Large intestine (tissue), 3 donors: ENCODE results near the gene CS. TPM values are rescaled to one million over a fixed set of nuclear protein-coding genes. Genes with fewer than 3 reads are reported as not detected.

Experiments
- DNase-seq, 2 donors: peaks; one replicate each; pipeline versions ENCODE4 v3.0.0 to v3.0.0-alpha.2; 2013
- H3K27ac ChIP-seq: one replicate; pipeline ENCODE4 v1.5.1; 2013; ENCODE audit warnings: low read length
- H3K27me3 ChIP-seq: 2 replicates; pipeline ENCODE4 v1.6.1; 2013; ENCODE audit warnings: low read length; ENCODE audit not compliant: control insufficient read depth, insufficient read depth
- H3K36me3 ChIP-seq: 2 replicates; pipeline ENCODE4 v1.6.1; 2013; ENCODE audit warnings: low read length; ENCODE audit not compliant: control insufficient read depth, insufficient read depth
- H3K4me1 ChIP-seq: one replicate; pipeline ENCODE4 v1.6.1; 2013; ENCODE audit warnings: low read length; ENCODE audit not compliant: control insufficient read depth, insufficient read depth
- H3K4me3 ChIP-seq: one replicate; pipeline ENCODE4 v1.5.1; 2013; ENCODE audit warnings: low read length
- H3K9me3 ChIP-seq: one replicate; pipeline ENCODE4 v1.6.1; 2013; ENCODE audit warnings: mild to moderate bottlenecking, low read depth, low read length, moderate library complexity; ENCODE audit not compliant: control insufficient read depth
- WGBS: methylation state at CpG from one replicate; pipeline ENCODE4 v1.1.5; 2013; ENCODE audit warnings: low lambda C conversion rate; ENCODE audit not compliant: insufficient coverage; 5-methylcytosine and 5-hydroxymethylcytosine counted together
- polyA plus RNA-seq: library from polyadenylated mRNA; unstranded; fragments of 120-200 nt; gene quantifications from one replicate; pipeline ENCODE4 v1.2.1, GENCODE V29; 2013

CS gene
- polyA plus RNA-seq, 1 donor: 143 TPM

DNA sequence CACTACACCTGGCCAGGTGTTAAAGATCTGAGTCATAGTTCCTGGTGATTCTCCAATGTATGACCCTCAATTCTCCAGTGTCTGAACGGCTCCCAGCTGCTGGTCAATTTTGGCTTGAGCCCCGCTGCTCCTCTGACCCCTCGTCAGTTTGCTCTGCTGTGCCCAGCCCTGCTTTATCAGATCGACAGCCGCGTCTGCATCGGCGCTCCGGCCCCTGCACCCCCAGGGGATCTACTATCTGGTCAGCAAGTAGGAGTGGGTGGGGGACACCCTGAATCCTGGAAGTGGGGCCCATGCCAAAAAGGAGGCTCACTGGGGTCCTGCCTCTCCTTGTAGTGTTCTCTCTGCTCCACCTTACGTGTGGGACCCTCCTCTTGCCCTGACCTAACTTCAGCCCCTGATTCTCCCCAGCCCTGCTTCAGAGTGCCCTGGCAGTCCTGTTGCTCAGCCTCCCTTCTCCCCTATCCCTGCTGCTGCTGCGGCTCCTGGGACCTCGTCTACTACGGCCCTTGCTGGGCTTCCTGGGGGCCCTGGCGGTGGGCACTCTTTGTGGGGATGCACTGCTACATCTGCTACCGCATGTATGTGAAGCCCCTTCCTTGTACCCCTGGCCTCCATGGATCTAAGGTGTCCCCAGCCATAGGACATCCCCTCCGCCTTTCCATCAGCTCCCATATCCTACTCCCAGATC lies 65.2 kb downstream of the CS start:
- peak in 1 of 2 donors; percentile 1 for DNase-seq
- Histone ChIP-seq H3K27ac (no peak overlapping the region), H3K4me3 (no peak overlapping the region), H3K4me1 (peaks cover 14% of the 10 kb centered on the region), H3K27me3 (no peaks in the 10 kb centered on the region), H3K36me3 (peaks cover 45% of the 10 kb centered on the region), H3K9me3 (no peaks in the 10 kb centered on the region)
- WGBS: no CpG with 5 or more reads among the region's 16 CpGs

DNA sequence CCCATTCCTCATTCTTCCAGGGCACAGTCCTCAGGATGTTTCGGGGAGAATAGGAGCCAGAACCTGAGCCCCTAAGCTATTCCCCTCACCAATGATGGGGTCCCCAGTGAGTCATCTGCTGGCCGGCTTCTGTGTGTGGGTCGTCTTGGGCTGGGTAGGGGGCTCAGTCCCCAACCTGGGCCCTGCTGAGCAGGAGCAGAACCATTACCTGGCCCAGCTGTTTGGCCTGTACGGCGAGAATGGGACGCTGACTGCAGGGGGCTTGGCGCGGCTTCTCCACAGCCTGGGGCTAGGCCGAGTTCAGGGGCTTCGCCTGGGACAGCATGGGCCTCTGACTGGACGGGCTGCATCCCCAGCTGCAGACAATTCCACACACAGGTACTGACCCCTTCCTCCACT lies 68.9 kb downstream of the CS start:
- H3K4me3 ChIP-seq: peak overlapping the region; percentile 68

DNA sequence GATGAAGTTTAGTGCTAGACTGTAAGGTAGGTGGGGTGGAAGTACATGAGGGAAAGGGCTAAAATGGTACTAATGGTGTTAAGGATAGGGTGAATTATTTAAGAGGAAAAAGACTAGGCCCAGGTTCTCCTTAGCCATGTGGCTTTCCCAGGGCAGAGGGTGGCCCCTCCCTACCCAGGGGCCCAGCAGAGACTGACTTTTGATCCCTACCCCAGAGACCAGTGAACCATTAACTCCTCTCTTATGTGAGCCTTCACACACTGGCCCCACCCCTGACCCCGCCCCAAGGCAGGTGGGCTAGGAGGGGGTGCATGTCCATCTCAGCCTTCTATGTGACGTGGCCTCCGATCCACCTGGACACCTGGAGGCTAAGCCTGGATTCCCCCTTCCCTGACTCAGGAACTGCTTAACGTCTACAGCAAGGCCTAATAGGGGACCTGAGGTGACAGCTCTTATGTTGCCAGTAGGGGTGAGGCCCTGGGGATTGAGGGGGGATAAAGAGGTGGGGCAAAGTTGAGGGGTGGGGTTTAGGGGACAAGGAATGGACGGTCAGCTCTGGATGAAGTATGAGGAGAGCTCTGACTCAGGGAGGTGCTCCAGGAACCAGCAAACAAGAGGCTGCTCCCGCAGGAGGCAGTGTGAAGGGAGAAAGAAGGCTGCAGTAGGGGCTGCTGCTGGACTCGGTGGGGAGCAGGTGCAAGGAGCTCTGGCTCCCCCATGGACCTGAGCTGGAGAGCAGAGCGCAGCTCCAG lies 69.5 kb downstream of the CS start:
- Histone ChIP-seq H3K9me3 (no peaks in the 10 kb centered on the region), H3K36me3 (peaks cover 13% of the 10 kb centered on the region), H3K27me3 (no peaks in the 10 kb centered on the region), H3K27ac (peak overlapping the region; percentile 98), H3K4me3 (peak overlapping the region; percentile 68), H3K4me1 (peaks cover 23% of the 10 kb centered on the region)
- WGBS: no CpG with 5 or more reads among the region's 8 CpGs
- peak; percentile 94 to 98 for DNase-seq

More for the DNA sequence above, 68.9 kb downstream of the CS start:
- Histone ChIP-seq H3K9me3 (no peaks in the 10 kb centered on the region), H3K27me3 (no peaks in the 10 kb centered on the region), H3K36me3 (peaks cover 15% of the 10 kb centered on the region), H3K27ac (peak overlapping the region; percentile 98), H3K4me1 (peaks cover 23% of the 10 kb centered on the region)
- no CpG with 5 or more reads among the region's 11 CpGs for WGBS
- DNase-seq: peak in 1 of 2 donors; percentile 32

DNA sequence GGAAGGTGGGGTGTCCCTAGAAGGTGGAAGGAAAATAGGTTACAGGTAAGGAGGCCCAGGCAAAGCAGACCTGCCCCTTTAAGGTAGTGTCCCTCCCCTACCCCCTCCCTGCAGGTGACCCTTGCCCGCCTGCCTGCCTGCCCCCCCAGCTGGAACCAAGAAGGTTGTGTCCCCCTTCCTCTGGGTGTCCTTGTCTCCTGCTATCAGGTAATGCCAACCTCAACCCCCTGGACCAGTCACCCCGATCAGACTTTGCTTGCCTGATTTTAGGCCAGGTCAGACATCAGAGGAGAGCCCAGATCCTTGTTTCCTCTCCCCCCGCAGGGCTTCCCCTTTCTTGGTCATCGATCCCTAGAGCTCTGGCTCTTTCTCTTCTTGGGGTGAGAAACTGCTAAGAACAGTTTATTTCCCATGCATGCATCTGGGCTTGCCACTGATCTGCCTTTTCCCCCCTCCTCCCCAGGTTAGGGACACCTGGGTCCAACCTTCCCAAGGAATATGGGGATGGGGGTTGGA lies 70.2 kb downstream of the CS start, which contains the start of gene SLC39A5:
Gene SLC39A5 (plus strand): TSS at position 136 of the 516 bp plus-strand sequence. CDS start 1,224 bp downstream, outside the sequence.
- H3K27me3 ChIP-seq: no peaks in the 10 kb centered on the region
- peaks cover 26% of the 10 kb centered on the region for H3K4me1 ChIP-seq
- WGBS: no CpG with 5 or more reads among the region's 4 CpGs
- peak within 1 kb of the TSS; percentile 98 for H3K27ac ChIP-seq
- DNase-seq: peak; percentile 57 to 81
- peaks cover 7% of the 10 kb centered on the region for H3K36me3 ChIP-seq
- H3K4me3 ChIP-seq: peak within 1 kb of the TSS; percentile 68
- H3K9me3 ChIP-seq: no peaks in the 10 kb centered on the region

DNA sequence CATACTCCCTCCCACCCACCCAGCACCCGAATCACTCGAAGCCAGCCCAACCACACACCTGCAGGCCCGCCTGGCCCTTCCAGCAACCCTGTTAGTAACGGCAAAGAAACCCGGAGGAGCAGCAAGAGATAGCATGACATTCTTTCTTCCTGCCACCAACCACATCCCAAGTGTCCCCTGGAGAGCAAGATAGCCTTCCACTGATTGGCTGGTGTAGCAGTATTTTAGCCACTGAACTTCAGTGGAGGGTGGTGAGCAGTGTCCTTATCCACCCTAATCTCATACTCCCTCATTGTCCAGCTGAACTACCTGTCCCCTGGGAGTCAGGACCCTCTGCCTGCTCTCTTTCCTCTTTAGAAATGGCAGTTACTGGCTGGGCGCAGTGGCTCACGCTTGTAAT lies 71.0 kb downstream of the CS start:
- DNase-seq: peak in 1 of 2 donors; percentile 2
- Histone ChIP-seq H3K27me3 (no peaks in the 10 kb centered on the region), H3K4me1 (peaks cover 31% of the 10 kb centered on the region), H3K4me3 (no peak overlapping the region), H3K27ac (peak overlapping the region; percentile 98), H3K9me3 (no peaks in the 10 kb centered on the region), H3K36me3 (peaks cover 3% of the 10 kb centered on the region)
- no CpG with 5 or more reads among the region's 7 CpGs for WGBS

DNA sequence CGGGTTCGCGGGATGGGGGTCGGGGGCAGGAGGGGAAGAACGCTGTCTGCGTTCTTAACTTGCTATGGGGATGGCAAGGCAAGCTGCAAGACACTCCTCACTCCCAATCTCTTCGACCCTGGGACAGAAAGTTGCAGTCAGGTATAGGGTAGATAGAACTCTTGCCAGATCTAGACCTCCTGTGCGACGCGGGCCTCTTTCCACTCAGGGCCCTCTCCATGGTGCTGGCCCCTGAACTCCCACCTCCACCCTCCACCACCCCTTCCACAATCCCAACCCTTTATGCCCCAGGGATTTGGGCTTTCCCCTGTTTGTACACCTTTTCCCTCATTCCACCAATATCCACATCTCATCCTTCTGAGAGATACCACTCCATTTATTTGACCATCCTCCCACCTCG lies 75.2 kb downstream of the CS start:
- Histone ChIP-seq H3K36me3 (peaks cover 3% of the 10 kb centered on the region), H3K4me1 (peaks cover 38% of the 10 kb centered on the region), H3K9me3 (no peaks in the 10 kb centered on the region), H3K27ac (no peak overlapping the region), H3K4me3 (peak overlapping the region; percentile 72), H3K27me3 (no peaks in the 10 kb centered on the region)
- no peak for DNase-seq
- no CpG with 5 or more reads among the region's 11 CpGs for WGBS

DNA sequence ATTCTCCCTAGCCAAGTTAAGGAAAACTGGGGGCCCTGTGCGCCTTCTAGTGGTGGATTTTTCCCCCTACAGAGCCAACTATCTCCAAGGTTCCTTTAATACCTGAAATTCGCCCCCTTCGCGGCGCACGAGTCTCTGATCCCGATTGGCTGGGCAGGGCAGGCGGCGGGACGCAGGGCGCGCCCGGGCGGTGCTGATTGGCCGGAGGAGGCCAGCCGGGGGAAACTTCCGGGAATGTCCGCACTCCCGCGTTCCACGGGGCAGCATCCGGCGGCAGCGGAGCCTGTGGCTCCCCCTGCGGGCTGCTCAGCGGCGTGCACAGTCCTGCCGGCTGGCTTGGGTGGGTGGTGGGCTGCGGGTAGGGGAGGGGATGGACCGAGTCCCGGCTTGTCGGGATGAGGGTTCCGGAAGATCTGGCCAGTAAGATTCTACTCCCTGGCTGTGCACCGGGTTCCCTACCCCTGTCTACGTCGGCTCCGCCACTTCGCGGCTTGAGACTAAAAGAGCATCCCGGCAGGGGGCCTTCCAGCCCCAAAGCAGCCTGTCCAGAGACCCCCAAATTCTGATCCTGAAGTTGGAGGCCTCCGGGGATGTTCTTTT lies 75.9 kb downstream of the CS start, which contains the start of gene NABP2:
Gene NABP2 (plus strand): TSS at position 241 of the 600 bp plus-strand sequence. CDS start 515 bp downstream, outside the sequence.
- no CpG with 5 or more reads among the region's 41 CpGs for WGBS
- Histone ChIP-seq H3K9me3 (no peaks in the 10 kb centered on the region), H3K4me3 (peak within 1 kb of the TSS; percentile 72), H3K27me3 (no peaks in the 10 kb centered on the region), H3K4me1 (peaks cover 31% of the 10 kb centered on the region), H3K27ac (peak within 1 kb of the TSS; percentile 99), H3K36me3 (peaks cover 3% of the 10 kb centered on the region)
- DNase-seq: peak; percentile 97 to 99

DNA sequence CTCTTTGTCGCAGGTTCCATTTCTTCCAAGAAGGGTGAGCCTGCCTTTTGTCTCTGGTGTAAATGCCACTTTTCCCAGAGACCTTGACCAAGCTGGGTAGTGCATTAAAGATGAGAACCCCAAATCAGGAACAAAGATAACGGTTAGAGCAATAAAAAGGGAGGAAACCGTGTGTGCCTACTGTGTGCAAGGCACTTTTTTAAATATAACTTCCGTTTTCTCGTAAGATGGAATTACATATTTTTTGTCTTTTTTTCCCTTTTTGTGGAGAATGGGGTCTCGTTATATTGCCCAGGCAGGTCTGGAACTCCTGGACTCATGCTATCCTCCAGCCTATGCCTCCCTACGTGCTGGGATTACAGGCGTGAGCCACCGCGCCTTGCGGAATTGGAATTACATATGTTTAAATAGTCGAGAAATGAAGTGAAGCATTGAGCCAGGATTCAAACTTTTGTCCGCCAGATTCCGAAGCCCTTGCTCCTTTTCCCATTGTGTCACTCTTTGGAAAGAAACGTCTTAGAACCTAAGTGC lies 76.5 kb downstream of the CS start:
- peak overlapping the region; percentile 99 for H3K27ac ChIP-seq
- peaks cover 29% of the 10 kb centered on the region for H3K4me1 ChIP-seq
- no peaks in the 10 kb centered on the region for H3K9me3 ChIP-seq
- peak overlapping the region; percentile 22 for H3K4me3 ChIP-seq
- peaks cover 3% of the 10 kb centered on the region for H3K36me3 ChIP-seq
- no peak for DNase-seq
- no peaks in the 10 kb centered on the region for H3K27me3 ChIP-seq
- WGBS: 16% methylated on average over 5 of the region's 15 CpGs

DNA sequence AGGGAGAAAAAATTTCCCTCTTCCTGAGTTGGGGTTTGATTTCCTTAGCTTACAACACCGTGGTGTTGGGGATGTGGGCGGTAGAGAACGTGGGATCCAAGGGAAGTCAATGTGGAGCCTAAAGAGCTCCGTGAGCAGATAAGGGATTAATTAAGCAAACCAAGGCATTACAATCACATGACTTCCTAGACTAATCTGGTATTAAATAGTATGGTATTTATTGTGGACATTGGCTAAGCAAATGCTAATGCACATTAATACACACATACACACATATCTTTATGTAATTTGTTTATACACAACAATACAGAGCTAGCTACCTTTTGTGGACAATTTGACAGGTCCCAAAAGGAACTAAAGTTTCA lies 77.6 kb downstream of the CS start:
- Histone ChIP-seq H3K36me3 (peaks cover 4% of the 10 kb centered on the region), H3K4me1 (peaks cover 29% of the 10 kb centered on the region), H3K4me3 (peak overlapping the region; percentile 84), H3K27ac (peak overlapping the region; percentile 99), H3K9me3 (no peaks in the 10 kb centered on the region), H3K27me3 (no peaks in the 10 kb centered on the region)
- DNase-seq: no peak
- WGBS: 39% methylated on average over 3 of the region's 4 CpGs
